IPS-NIHi7 (cell line): ENCODE data around the gene PARD3B.
A peak's percentile ranks its signal among the peaks of the same experiment; 100 is the strongest.

Experiments used
- DNase-seq: peaks from one replicate; pipeline ENCODE4 v3.0.0; 2012; ENCODE audit warnings: mixed read lengths; ENCODE audit errors: extremely low spot score

PARD3B gene

GRCh38 chr2:204652063-204652462, 106.8 kb downstream of the PARD3B start:
- no peak for DNase-seq

- DNase-seq = no peak
These were observed 109.4 kb downstream of the PARD3B start for GRCh38 chr2:204654669-204655068.

GRCh38 chr2:204655101-204655500, 109.8 kb downstream of the PARD3B start:
- DNase-seq = no peak

GRCh38 chr2:204655626-204656025, 110.4 kb downstream of the PARD3B start:
- no peak for DNase-seq

GRCh38 chr2:204657024-204657423, 111.7 kb downstream of the PARD3B start:
- no peak for DNase-seq

GRCh38 chr2:204662956-204663355, 117.7 kb downstream of the PARD3B start:
- DNase-seq = no peak

GRCh38 chr2:204663816-204664425, 118.6 kb downstream of the PARD3B start:
- DNase-seq = no peak

GRCh38 chr2:204664708-204665121, 119.4 kb downstream of the PARD3B start:
- DNase-seq = no peak

- DNase-seq = peak; percentile 10
These were observed 119.9 kb downstream of the PARD3B start for GRCh38 chr2:204665207-204665606.

GRCh38 chr2:204665771-204666170, 120.5 kb downstream of the PARD3B start:
- no peak for DNase-seq

GRCh38 chr2:204667990-204668389, 122.7 kb downstream of the PARD3B start:
- DNase-seq = no peak

GRCh38 chr2:204669382-204669781, 124.1 kb downstream of the PARD3B start:
- DNase-seq = no peak

- DNase-seq = no peak
These were observed 124.8 kb downstream of the PARD3B start for GRCh38 chr2:204670124-204670523.

GRCh38 chr2:204670756-204671155, 125.5 kb downstream of the PARD3B start:
- DNase-seq = no peak

- DNase-seq = no peak
These were observed 127.5 kb downstream of the PARD3B start for GRCh38 chr2:204672772-204673171.

- DNase-seq = no peak
These were observed 128.6 kb downstream of the PARD3B start for GRCh38 chr2:204673877-204674276.

GRCh38 chr2:204678031-204678430, 132.8 kb downstream of the PARD3B start:
- no peak for DNase-seq

- no peak for DNase-seq
These were observed 135.3 kb downstream of the PARD3B start for GRCh38 chr2:204680576-204680975.

- DNase-seq = no peak
These were observed 136.1 kb downstream of the PARD3B start for GRCh38 chr2:204681412-204681811.

GRCh38 chr2:204683384-204683783, 138.1 kb downstream of the PARD3B start:
- DNase-seq = no peak

- DNase-seq = no peak
These were observed 141.1 kb downstream of the PARD3B start for GRCh38 chr2:204686406-204686805.

- DNase-seq = no peak
These were observed 142.5 kb downstream of the PARD3B start for GRCh38 chr2:204687776-204688175.

- DNase-seq = peak; percentile 58
These were observed 146.7 kb downstream of the PARD3B start for GRCh38 chr2:204691911-204692510.

- DNase-seq = no peak
These were observed 147.5 kb downstream of the PARD3B start for GRCh38 chr2:204692790-204693189.
